GM19324 (cell line): ENCODE results near the gene ZNF774.
"Not testable (repeated sequence)": the region's sequence is repeated elsewhere in the genome, so short reads cannot be mapped to it uniquely, and the experiment has no call there.

ENCODE experiments used
- ATAC-seq: cut with Tn5 transposase; IDR thresholded peaks from one replicate; pipeline ENCODE4 v1.9.1; 2021; ENCODE audit warnings: mild to moderate bottlenecking, moderate library complexity; ENCODE audit not compliant: unreplicated experiment, low FRiP score

ZNF774 gene

GRCh38 chr15:90387534-90388461 is 35.7 kb downstream of the ZNF774 start, which contains the start of gene IQGAP1:
IQGAP1 (plus strand) TSS chr15:90388242; CDS start chr15:90388342, 100 bp downstream.
- ATAC-seq: peak; percentile 96

- peak; percentile 44 for ATAC-seq
Measured at GRCh38 chr15:90388462-90389380, 36.6 kb downstream of the ZNF774 start.

GRCh38 chr15:90389513-90389912 is 37.4 kb downstream of the ZNF774 start:
- no peak for ATAC-seq

GRCh38 chr15:90393040-90393439 is 41.0 kb downstream of the ZNF774 start:
- ATAC-seq: no peak

GRCh38 chr15:90394074-90394473 is 42.0 kb downstream of the ZNF774 start:
- ATAC-seq: no peak

- no peak for ATAC-seq
Measured at GRCh38 chr15:90394748-90395442, 42.8 kb downstream of the ZNF774 start.

- no peak for ATAC-seq
Measured at GRCh38 chr15:90396321-90396720, 44.2 kb downstream of the ZNF774 start.

GRCh38 chr15:90400005-90400758 is 48.1 kb downstream of the ZNF774 start:
- no peak for ATAC-seq

GRCh38 chr15:90400759-90401314 is 48.8 kb downstream of the ZNF774 start:
- ATAC-seq: peak; percentile 94

- no peak for ATAC-seq
Measured at GRCh38 chr15:90401495-90401894, 49.4 kb downstream of the ZNF774 start.

- ATAC-seq: no peak
Measured at GRCh38 chr15:90402223-90402622, 50.1 kb downstream of the ZNF774 start.

- ATAC-seq: no peak
Measured at GRCh38 chr15:90402767-90403166, 50.7 kb downstream of the ZNF774 start.

GRCh38 chr15:90405055-90405607 is 53.0 kb downstream of the ZNF774 start:
- no peak for ATAC-seq

GRCh38 chr15:90407336-90407735 is 55.3 kb downstream of the ZNF774 start:
- no peak for ATAC-seq

GRCh38 chr15:90407871-90408317 is 55.8 kb downstream of the ZNF774 start:
- no peak for ATAC-seq

- ATAC-seq: no peak
Measured at GRCh38 chr15:90408657-90409056, 56.6 kb downstream of the ZNF774 start.

GRCh38 chr15:90409587-90409986 is 57.5 kb downstream of the ZNF774 start:
- ATAC-seq: not testable (repeated sequence)

- not testable (repeated sequence) for ATAC-seq
Measured at GRCh38 chr15:90410316-90410715, 58.2 kb downstream of the ZNF774 start.

GRCh38 chr15:90411176-90411575 is 59.1 kb downstream of the ZNF774 start:
- ATAC-seq: no peak
